Spleen (tissue), 7 donors: ENCODE results near the gene MUC20.

ENCODE experiments used
- POLR2A ChIP-seq, 3 donors: fragments of 450-650 bp; IDR thresholded peaks; one replicate each; pipeline ENCODE4 v1.5.1; 2017; ENCODE audit warnings: antibody characterized with exemption in 3 of 3, mild to moderate bottlenecking in 1 of 3
- TF ChIP-seq, protein P1 (sequence below), 11 experiments: fragments of 200-600 bp in 7 of 11; fragments of 450-650 bp in 4 of 11; sonication (generic) in 4 of 11; IDR thresholded peaks in 8 of 11; conservative IDR thresholded peaks in 3 of 11; 1 replicate in 7 of 11; 2 replicates in 4 of 11; pipeline versions ENCODE4 v1.4.0 to v1.8.0; 2016 to 2021; ENCODE audit warnings: antibody characterized with exemption in 11 of 11, inconsistent platforms in 4 of 11, mild to moderate bottlenecking in 1 of 11
- donor health status: DM: no; HTN: no; CAD: no; lungs with moderate emphysema.
- donor health status: DM: no; HTN: no; CAD: no.
- donor health status: DM: no; HTN: no; CAD: no.

DNA sequence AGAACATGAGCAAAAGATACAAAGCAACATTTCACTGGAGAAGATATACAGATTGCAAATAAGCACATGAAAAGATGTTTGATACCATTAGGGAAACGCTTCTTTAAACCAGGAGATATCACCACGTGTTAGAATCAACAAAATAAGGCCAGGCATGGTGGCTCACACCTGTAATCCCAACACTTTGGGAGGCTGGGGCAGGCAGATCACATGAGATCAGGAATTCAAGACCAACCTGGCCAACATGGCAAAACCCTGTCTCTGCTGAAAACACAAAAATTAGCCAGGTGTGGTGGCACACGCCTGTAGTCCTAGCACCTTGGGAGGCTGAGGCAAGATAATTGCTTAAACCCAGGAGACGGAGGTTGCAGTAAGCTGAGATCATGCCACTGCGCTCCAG, 20.5 kb upstream of the MUC20 start:
- TF ChIP-seq, protein P1, sequence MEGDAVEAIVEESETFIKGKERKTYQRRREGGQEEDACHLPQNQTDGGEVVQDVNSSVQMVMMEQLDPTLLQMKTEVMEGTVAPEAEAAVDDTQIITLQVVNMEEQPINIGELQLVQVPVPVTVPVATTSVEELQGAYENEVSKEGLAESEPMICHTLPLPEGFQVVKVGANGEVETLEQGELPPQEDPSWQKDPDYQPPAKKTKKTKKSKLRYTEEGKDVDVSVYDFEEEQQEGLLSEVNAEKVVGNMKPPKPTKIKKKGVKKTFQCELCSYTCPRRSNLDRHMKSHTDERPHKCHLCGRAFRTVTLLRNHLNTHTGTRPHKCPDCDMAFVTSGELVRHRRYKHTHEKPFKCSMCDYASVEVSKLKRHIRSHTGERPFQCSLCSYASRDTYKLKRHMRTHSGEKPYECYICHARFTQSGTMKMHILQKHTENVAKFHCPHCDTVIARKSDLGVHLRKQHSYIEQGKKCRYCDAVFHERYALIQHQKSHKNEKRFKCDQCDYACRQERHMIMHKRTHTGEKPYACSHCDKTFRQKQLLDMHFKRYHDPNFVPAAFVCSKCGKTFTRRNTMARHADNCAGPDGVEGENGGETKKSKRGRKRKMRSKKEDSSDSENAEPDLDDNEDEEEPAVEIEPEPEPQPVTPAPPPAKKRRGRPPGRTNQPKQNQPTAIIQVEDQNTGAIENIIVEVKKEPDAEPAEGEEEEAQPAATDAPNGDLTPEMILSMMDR (IDR thresholded peaks at IDR 0.05 in 8 of 11, conservative IDR thresholded peaks at IDR 0.05 in 3 of 11) = no peak
- TF ChIP-seq POLR2A (IDR thresholded peaks at IDR 0.05) = no peak
